CD4-positive, alpha-beta T cell treated with Interferon gamma for 1 hour (primary cell): ENCODE results near the gene DHX40.
"Not testable (repeated sequence)": the region's sequence is repeated elsewhere in the genome, so short reads cannot be mapped to it uniquely, and the experiment has no call there.

Experiments
- DNase-seq: peaks from one replicate; pipeline ENCODE4 v3.0.0-alpha.2; 2020

The DHX40 gene, protein sequence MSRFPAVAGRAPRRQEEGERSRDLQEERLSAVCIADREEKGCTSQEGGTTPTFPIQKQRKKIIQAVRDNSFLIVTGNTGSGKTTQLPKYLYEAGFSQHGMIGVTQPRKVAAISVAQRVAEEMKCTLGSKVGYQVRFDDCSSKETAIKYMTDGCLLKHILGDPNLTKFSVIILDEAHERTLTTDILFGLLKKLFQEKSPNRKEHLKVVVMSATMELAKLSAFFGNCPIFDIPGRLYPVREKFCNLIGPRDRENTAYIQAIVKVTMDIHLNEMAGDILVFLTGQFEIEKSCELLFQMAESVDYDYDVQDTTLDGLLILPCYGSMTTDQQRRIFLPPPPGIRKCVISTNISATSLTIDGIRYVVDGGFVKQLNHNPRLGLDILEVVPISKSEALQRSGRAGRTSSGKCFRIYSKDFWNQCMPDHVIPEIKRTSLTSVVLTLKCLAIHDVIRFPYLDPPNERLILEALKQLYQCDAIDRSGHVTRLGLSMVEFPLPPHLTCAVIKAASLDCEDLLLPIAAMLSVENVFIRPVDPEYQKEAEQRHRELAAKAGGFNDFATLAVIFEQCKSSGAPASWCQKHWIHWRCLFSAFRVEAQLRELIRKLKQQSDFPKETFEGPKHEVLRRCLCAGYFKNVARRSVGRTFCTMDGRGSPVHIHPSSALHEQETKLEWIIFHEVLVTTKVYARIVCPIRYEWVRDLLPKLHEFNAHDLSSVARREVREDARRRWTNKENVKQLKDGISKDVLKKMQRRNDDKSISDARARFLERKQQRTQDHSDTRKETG

DNA sequence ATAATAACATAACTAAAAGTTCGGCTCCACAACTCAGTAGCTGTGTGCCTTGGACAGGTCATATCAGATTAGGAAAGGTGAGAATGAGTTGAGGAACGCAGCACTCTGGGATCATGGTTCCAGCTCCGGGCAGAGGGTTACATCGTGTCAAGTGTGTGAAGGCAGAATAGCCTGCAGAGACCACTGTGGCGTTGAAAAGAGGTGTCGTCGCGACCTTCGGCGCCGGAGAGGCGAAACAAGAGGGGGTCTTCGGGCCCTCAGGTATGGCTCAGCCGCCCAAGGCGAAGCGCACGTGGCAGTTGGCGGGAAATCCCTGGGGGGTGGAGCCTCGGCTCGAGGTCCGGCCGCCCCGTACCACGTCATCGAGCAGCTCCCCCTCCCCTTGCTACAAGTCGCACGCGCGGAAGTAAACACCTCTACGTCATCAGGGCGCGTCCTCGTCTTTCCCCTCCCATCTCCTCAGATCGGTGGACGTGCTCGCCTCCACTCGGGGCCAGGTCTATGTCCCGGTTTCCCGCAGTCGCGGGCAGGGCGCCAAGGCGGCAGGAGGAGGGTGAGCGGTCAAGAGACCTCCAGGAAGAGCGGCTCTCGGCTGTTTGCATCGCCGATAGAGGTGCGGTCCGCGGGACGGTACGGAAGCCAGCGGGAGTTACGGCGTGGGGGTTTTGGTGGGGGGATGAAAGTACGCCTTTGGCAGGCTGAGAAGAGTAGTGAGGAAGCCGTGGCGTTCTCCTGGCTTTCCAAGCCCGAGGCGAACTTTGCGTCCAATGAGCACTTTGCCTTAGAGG is at the start of gene DHX40:
DHX40 (plus strand) TSS at position 440 of the 788 bp plus-strand sequence; CDS start at position 502, 62 bp downstream.
- DNase-seq: peak; percentile 95

DNA sequence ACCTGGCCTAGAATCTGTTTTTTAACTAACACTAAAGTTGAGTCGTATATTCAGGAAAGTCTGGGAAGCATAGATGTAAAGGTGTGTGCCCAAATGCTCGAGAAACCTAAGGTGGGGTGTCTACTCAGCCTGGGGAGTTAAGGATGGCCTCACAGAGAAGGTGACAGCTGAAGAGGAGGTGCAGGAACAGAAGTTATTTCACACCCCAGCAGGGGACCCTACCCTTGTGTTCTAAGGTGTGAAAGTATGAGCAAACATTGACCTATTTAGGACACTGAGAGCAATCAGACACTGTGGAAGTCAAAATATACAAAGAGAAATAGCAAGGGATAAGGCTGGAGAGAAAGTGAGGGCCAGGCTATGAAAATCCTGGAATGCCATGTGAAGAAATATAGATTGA is 49.0 kb upstream of the DHX40 start:
- no peak for DNase-seq

DNA sequence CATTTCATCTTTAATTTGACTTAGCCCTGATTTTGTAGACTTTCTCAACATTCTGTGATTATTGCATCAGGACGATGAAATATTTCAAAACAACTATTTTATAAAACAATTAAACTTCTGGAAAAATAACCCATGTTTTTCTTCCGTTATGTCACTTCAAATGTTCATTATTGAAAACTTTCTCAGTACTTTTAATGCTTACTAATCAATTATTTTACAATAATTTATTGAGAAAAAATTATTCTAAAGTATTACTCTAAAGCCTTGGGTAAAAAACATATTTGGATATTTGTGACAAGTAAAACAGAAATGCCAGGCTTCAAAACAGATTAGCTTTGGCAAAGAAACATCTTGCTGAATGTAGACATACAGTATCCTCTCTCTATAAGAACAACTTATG is 46.3 kb upstream of the DHX40 start:
- DNase-seq: no peak

DNA sequence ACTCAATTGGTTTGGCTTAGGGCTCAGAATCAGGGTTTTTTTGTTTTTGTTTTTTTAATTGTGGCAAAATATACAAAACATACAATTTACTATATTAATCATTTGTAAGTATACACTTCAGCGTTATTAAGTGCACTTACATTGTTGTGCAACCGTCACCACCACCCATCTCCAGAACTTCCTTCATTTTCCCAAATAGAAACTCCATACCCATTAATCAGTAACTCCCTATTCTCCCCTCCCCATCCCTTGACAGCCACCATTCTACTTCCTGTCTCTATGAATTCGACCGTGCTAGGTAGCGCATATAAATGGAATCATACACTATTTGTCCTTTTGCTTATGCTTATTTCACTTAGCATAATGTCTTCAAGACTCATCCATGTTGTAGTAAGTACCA is 45.2 kb upstream of the DHX40 start:
- DNase-seq: no peak

DNA sequence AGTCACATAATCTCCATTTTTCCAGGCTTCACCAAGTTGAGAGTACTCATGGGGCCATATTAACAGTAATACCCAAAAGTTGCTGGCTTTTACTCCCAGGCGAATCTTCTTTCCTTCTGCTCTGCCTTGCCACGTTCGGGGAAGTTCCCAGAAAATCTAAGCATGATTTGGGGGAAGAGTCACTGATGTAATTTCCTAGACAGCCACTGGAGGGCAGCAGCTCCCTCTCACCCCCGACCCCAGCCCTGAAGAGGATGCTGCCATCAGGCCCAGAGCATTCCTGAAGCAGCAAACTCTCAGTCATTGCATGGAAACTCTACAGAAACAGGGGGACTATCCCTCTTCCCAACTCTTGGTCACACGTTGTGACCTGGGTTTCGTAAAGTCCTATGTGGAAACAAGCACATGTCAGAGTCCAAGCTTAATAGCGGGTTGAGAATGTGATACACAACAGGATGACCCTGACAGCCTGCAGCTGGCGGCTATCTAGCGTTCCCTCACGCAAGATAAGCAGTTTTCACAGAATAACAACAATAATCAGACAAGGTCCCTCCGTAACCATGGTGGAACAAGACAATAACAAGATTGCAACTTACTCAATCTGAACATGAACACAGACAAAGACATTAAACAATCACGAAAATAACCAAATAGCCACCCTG is 43.8 kb upstream of the DHX40 start:
- DNase-seq: peak; percentile 39

DNA sequence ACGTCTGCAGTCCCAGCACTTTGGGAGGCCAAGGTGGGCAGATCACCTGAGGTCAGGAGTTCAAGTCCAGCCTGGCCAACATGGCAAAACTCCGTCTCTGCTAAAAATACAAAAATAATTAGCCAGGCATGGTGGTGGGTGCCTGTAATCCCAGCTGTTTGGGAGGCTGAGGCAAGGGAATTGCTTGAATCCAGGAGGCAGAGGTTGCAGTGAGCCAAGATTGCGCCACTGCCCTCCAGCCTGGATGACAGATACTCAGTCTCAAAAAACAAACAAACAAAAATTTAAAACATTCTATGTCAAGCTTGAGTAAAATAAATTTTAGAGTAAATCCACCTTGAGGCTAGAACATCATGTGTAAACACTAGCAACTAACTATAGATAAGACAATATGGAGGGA is 40.5 kb upstream of the DHX40 start:
- DNase-seq: not testable (repeated sequence)

DNA sequence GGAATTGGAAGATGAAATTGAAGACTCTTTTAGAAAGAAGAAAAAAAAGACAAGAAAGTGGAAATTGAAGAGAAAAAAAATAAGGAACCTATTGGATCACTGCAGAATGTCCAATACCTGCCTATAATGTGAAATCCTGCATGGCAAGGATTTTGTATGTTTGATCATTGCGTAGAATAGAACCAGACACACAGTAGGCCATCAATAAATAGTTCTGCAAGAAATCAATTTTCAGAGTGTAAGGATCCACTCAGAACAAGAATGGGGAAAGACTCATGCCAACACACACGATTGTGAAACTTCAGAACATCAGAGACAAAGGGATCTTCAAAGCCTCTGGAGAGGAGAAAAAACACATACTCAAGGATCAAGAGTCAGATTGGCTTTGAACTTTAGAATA is 39.7 kb upstream of the DHX40 start:
- DNase-seq: no peak

DNA sequence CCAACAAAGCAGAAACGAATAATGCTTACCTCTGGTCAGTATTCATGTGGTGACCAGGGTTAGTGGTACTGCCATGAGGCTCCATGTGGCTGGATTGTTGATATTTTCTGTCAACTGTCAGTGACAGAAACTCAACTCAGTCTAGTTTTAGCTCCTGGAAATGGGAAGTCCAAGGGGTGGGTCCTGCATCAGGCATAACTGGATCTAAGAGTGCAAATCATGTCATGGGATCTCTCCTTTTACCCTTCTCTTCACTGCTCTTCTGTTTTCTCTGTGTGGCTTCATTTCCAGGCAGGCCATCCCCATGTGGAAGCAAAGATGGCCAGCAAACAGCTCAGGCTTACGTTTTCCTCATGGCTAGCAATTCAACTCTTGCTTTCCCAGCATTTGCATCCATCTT is 39.0 kb upstream of the DHX40 start:
- no peak for DNase-seq

DNA sequence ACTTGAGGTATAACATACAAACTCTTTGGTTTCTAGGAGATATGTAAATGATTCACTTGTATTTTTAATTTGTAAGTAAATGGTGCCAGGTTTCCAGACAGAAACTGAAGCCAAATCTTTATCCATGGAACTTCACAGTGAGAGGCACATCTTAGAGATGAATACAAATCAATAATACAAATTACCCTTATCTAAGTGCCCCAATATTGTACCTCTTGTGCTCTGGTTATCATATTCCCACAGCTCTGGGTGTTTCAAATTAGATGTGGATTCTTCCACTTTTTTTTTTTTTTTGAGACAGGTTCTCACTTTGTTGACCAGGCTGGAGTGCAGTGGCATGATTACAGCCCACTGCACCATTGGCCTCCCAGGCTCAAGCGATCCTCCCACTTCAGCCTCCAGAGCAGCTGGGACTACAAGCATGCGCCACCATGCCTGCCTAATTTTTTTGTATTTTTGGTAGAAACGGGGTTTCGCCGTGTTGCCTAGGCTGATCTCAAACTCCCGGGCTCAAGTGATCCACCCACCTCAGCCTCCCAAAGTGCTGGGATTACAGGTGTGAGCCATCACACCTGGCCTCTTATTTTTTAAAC is 38.0 kb upstream of the DHX40 start:
- DNase-seq: no peak

DNA sequence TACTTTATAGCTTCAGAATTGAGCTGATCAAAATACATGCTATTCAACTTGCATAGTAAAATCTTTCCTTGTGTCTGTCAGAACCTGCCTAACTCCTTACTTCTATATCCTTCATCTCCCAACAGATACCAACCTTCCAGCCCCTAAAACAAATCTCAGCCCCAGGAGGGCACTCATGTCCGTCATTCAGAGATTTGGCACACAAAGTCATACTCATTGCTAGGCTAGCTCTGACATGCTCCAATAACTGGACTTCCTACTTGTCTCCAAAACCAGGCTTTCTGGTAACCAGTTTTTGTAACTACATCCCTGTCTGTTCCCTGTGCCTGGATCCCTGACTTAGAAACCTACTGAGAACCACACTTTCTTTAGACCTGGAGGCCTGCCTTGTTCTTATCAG is 37.5 kb upstream of the DHX40 start:
- no peak for DNase-seq

DNA sequence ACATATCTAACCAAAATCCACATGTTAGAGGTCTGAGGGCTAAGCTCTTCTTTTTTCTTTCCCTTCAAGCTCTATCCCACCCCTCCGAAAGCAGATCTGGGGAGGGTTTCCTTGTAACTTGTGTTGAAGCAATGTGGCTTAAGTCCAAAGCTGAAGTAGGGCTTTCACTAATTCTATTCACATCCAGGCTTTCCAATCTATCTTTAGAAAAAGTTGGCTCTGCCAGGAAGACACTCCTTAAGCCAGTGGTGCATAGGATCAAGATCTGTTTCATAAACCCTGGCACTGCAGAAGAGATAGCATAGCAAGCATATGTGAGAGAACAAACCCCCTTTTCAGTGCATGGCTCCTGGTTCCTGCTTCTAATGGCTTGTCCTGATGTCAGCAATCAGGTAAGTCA is 34.9 kb upstream of the DHX40 start:
- no peak for DNase-seq

DNA sequence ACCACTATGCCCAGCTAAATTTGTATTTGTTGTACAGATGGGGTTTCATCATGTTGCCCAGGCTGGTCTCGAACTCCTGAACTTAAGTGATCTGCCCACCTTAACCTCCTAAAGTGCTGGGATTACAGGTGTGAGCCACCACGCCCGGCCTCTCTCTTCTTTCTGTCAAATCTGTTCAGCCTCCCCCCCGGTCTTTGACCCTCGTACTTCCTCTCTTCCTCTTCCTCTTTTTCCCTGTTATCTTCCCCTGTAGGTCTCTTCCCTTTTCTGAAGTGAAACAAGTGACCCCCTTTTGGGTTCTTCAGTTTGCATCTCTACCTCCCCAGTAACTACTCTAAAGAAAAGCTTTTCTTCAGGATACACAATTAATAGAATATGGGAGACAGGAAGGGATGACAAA is 31.7 kb upstream of the DHX40 start:
- DNase-seq: no peak

DNA sequence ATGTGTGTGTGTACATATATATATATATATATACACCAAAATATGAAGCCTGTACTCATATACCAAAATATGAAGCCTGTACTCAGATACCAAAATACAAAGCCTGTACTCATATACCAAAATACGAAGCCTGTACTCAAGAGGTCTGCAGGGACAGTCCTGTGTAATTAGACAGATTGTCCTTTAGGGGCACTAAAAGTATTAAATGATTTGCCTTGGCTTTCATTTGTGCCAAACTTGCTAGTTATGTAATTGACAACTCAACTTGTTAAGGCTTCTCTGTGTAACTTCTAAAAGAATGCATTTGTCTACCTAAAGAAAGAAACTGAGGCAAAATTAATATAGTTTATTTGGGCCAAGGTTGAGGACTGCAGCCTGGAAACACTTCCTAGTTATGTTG is 30.8 kb upstream of the DHX40 start:
- no peak for DNase-seq

DNA sequence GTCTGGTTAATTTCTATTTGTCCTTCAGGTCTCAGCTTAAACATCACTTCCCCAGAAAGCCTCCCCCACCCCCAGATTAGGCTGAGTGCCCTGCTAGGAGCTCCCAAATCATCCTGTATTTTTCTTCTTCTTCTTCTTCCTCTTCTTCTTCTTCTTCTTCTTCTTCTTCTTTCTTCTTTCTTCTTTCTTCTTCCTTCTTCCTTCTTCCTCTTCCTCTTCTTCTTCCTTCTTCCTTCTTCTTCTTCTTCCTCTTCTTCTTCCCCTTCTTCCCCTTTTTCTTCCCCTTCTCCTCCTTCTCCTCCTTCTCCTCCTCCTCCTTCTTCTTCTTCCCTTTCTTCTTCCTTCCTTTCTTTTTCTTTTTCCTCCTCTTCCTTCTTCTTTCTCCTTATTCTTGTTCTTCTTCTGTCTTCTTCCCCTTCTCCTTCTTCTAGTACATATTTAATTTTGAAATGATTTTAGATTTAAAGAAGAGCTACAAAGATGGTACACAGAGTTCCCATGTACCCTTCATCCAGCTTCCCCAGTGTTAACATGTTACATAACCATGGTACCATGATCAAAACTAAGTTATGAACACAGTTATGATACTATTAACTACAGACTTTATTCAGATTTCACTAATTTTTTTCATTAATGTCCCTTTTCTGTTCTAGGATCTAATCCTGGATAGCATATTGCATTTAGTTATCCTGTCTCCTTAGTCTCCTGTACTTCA is 27.1 kb upstream of the DHX40 start:
- no peak for DNase-seq

DNA sequence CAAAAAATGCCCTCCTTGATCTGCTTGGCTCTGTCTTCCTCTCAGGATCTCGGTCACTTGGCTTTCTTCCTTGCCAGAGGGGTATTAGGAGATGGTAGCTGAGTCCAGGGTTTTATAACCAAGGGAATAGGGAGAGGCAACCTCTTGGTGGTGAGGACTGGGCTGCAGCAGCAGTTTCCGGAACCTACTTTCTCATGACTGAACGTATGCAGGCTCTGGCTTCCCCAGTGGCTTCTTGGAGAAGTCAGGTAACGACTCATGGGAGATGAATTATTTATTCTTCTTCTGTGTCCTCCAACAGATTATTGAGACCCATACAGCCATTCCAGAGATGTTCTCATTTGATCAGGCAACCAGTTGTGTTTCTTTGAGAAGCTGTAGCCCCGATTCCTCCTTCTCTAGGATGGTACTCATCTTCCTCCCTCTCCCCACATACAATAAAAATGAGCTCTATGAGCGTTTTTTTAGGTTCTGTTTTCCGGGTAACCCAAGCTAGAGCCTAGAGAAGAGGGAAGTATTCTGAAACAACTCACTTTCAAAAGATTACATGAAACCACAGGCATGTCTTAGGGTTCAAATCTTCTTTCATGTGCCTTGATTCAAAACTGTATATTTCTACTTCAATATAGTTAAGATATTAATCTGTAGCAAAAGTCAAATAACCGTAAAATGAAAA is 22.3 kb upstream of the DHX40 start:
- DNase-seq: no peak

DNA sequence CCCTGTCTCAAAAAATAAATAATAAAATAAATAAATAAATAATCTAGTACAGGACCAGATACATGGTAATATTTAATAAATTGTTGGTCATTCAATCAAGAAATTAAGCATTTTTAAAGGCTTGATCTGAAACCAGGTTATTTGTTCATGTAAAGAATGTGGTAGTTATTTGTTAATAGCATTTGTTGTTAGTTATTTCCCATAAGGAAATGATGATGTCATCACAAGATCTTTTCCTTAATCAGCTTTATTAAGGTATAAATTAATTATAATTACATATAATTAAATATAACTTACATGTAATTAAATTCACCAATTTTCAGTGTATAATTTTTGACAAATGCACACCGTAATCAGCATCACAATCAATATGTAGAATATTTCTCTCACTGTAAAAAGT is 19.5 kb upstream of the DHX40 start:
- no peak for DNase-seq

DNA sequence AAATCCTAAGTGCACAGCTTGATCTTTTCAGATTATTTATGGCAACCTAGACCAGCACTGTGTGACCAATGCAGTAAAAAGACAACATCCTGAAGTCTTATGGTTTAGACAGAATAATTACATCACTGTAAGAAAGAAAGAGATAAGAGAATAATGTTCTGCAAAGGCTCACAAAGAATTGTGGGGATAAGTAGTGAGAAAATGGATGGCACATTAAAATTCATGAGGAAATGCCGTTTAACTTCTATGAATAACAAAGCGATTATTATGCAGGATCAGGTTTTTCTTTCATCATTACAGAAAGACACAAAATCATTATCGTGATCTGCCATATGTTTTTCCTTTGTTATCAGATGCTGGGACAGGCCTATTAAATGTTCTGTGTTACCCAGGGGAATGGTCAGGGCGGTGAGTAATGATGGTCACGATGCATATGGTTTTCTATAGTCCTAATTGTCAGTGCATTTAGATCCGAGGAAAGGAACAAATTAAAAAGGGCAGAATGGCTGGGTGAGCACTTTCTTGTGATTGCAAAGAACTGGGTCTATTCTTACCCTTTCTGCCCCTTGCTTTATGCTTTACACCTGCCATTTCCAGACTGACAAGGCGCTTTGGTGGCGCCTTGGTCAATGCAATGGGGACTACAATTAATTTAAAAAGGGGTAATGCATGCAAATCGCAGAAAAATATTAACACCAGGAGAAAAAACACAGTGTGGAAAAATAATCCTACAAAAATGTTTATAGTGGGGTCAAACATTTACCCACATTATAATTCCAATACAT is 18.1 kb upstream of the DHX40 start:
- DNase-seq: no peak

DNA sequence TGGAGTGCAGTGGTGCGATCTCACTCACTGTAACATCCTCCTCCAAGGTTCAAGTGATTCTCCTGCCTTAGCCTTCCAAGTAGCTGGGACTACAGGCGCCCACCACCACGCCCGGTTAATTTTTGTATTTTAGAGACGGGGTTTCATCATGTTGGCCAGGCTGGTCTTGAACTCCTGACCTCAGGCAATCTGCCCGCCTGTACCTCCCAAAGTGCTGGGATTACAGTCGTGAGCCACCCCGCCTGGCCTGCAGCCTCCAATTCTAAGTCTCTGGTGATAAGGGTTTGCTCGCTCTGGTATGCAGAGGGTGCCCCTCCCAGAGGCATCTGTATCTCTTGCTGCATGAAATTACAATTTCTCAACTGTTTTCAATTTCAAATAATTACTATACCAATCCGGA is 16.4 kb upstream of the DHX40 start:
- not testable (repeated sequence) for DNase-seq

DNA sequence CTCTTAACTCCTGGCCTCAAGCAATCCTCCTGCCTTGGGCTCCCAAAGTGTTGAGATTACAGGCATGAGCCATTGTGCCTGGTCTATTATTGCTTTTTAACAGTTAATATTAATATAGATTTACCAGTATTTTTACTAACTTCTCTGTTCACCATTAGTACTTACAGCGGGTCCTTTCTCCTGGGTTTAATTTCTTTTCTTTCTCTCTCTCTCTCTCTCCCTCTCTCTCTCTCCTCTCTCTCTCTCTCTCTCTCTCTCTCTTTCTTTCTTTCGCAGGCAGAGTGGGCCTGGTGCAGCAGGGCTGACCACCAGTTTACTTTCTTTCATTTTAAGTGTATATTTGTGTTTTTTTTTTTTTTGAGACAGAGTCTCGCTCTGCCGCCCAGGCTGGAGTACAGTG is 14.7 kb upstream of the DHX40 start:
- DNase-seq: no peak

DNA sequence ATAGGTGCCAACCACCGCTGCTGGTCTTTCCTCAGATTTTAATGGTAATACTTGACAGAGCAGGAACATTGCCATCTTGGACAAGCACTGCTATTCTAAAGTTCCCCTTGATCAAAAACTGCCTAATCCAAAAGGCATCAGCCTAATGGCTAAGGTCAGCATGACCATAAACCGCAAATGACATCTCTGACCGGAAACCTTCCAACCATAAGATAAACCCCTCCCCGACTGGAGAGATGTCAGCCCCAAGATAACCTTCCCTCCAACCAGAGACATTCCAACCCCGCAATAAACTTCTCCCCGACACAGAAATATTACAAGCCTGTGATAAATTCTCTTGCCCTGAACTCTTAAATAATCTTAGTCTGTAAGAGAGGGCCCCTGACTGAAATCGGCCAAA is 7.4 kb upstream of the DHX40 start:
- DNase-seq: no peak

DNA sequence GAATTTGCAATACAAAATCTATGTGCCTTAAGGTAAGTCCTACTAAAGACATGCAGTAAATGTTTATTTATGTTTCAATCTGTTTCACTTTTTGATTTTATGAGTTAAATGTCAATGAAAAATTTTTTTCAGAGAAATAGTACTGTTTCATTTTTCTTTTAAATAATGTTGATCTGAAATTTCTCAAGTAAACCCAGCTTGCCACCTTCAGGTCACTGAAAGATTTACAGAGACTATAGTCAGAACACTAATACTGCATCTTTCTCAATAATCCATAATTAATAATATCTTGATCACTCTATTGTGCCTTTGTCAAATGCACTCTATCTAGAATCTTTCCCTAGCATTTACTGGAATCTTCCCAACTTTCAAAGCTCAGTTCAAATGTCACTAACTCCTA is 6.5 kb upstream of the DHX40 start:
- no peak for DNase-seq
